Thoracic aorta (tissue), 2 donors: ENCODE data around the gene DLGAP1. TPM values are rescaled to one million over a fixed set of nuclear protein-coding genes. Genes with fewer than 3 reads are reported as not detected.

Experiments
- ATAC-seq: fragments of 150-250 bp; one replicate; pipeline ENCODE4 v1.8.0; 2017; ENCODE audit warnings: low read depth; ENCODE audit not compliant: insufficient number of reproducible peaks, low FRiP score
- DNase-seq: peaks from one replicate; pipeline ENCODE4 v3.0.0-alpha.2; 2020; ENCODE audit warnings: low spot score
- H3K27ac ChIP-seq, 2 donors: fragments of 200-600 bp; sonication (generic); 1 replicate in 1 of 2; 2 replicates in 1 of 2; pipeline ENCODE4 v1.5.1; 2016; ENCODE audit warnings: mild to moderate bottlenecking in 2 of 2, moderate library complexity in 2 of 2
- H3K27me3 ChIP-seq: fragments of 200-600 bp; sonication (generic); replicated peaks from 2 replicates; pipeline ENCODE4 v1.6.0; 2016; ENCODE audit warnings: mild to moderate bottlenecking; ENCODE audit not compliant: insufficient read depth
- H3K36me3 ChIP-seq: fragments of 200-600 bp; sonication (generic); one replicate; pipeline ENCODE4 v1.5.1; 2016
- H3K4me1 ChIP-seq, 2 donors: fragments of 200-600 bp; sonication (generic); 1 replicate in 1 of 2; 2 replicates in 1 of 2; pipeline versions ENCODE4 v1.5.1 to v1.6.0; 2016; ENCODE audit warnings: low read depth in 2 of 2, mild to moderate bottlenecking in 1 of 2; ENCODE audit not compliant: control insufficient read depth in 1 of 2
- H3K4me3 ChIP-seq: fragments of 200-600 bp; sonication (generic); 2 replicates; pipeline ENCODE4 v1.5.1; 2016; ENCODE audit warnings: mild to moderate bottlenecking
- H3K9me3 ChIP-seq: fragments of 200-600 bp; sonication (generic); 2 replicates; pipeline ENCODE4 v1.5.1; 2016
- total RNA-seq, 2 donors: library from RNA; depleted of rRNA; stranded (reverse); fragments of >200 nt; gene quantifications; one replicate each; pipeline versions ENCODE4 v1.1.0 to v1.2.3, GENCODE V29; 2016
- TF ChIP-seq, protein P1 (sequence below): fragments of 200-600 bp; sonication (generic); IDR thresholded peaks from one replicate; pipeline ENCODE4 v1.5.1; 2019; ENCODE audit warnings: antibody characterized with exemption

DLGAP1 gene
- total RNA-seq, 2 donors from 2014 or later: 7.3 to 19.0 TPM

DNA sequence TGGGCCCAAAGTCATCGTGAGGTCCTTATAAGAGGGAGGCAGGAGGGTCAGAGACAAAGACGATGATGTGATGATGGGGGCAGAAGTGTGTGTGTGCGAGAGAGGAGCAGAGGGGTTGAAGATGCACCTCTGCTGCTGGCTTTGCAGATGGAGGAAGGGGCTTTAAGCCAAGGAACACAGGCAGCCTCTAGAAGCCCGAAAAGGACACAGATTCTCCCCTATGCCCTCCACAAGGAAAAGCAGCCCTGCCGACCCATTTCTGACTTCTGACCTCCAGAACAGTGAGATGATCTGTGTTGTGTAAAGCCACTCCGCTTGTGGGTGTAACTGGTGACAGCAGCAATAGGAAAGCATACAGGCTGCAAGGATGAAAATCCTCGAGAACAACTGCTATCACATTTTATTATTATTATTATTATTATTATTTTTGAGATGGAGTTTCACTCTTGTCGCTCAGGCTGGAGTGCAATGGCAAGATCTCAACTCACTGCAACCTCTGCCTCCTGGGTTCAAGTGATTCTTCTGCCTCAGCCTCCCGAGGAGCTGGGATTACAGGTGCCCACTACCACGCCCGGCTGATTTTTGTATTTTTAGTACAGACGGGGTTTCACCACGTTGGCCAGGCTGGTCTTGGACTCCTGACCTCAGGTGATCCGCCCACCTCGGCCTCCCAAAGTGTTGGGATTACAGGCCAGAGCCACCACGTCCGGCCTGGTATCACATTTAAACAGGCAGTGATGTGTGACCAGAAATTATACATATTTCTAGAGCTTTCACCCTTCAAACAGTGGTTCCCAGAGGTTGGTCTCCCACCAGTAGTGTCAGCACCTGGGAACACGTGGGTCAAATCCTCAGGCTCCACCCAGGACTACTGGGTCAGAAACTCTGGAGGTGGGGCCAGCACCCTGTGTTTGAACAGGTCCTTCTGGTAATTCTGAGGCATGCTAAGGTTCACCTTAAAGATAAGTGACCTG lies 834.7 kb downstream of the DLGAP1 start:
- Histone ChIP-seq H3K9me3 (no peaks in the 10 kb centered on the region), H3K4me1 (peaks cover 24 to 38% of the 10 kb centered on the region in 2 donors), H3K36me3 (no peaks in the 10 kb centered on the region), H3K27me3 (no peaks in the 10 kb centered on the region), H3K27ac (no peak overlapping the region), H3K4me3 (no peak overlapping the region)
- ATAC-seq: no peak
- no peak for DNase-seq
- TF ChIP-seq, protein P1, sequence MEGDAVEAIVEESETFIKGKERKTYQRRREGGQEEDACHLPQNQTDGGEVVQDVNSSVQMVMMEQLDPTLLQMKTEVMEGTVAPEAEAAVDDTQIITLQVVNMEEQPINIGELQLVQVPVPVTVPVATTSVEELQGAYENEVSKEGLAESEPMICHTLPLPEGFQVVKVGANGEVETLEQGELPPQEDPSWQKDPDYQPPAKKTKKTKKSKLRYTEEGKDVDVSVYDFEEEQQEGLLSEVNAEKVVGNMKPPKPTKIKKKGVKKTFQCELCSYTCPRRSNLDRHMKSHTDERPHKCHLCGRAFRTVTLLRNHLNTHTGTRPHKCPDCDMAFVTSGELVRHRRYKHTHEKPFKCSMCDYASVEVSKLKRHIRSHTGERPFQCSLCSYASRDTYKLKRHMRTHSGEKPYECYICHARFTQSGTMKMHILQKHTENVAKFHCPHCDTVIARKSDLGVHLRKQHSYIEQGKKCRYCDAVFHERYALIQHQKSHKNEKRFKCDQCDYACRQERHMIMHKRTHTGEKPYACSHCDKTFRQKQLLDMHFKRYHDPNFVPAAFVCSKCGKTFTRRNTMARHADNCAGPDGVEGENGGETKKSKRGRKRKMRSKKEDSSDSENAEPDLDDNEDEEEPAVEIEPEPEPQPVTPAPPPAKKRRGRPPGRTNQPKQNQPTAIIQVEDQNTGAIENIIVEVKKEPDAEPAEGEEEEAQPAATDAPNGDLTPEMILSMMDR: no peak

DNA sequence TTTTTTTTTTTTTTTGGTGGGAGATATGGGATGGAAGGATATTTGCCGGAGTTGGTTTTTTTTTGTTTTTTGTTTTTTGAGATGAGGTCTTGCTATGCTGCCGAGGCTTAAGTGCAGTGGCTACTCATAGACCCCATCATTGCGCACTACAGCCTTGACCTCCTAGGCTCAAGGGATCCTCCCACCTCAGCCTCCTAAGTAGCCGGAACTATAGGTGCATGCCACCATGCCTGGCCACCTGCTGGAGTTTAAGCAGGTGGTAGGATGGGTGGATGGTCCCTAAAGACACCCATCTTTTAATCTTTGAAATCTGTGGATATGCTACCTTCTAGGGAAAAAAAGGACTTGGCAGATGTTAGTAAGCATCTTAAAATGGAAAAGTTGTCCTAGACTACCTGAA lies 835.4 kb downstream of the DLGAP1 start:
- Histone ChIP-seq H3K9me3 (no peaks in the 10 kb centered on the region), H3K27me3 (no peaks in the 10 kb centered on the region), H3K4me3 (no peak overlapping the region), H3K36me3 (no peaks in the 10 kb centered on the region), H3K4me1 (peaks cover 18 to 32% of the 10 kb centered on the region in 2 donors), H3K27ac (no peak overlapping the region)
- TF ChIP-seq, protein P1: no peak
- DNase-seq (no peak), ATAC-seq (no peak)

DNA sequence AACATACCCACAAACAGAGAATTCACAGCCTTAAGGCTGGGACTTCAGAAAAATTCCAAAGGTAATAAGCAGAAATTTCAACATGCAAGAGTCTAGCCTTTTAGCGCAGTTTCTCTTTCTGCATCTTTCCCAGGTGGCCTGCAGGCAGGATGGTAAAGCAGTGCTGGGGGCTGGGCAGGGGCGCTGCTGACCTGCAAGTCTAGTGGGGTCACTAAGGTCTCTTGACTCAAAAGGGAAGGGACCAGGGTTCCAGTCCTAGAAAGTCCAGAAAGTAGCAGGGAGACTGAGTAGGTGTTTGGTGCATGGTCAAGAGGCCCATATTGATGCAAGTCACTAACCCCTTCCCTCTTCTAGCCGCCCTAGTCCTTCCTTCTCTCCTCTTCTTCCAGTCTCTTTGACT lies 835.9 kb downstream of the DLGAP1 start:
- DNase-seq (no peak), ATAC-seq (no peak)
- no peaks in the 10 kb centered on the region for H3K9me3 ChIP-seq
- TF ChIP-seq, protein P1: no peak
- H3K4me1 ChIP-seq: peaks cover 14 to 26% of the 10 kb centered on the region in 2 donors
- H3K4me3 ChIP-seq: no peak overlapping the region
- no peak overlapping the region for H3K27ac ChIP-seq
- H3K27me3 ChIP-seq: no peaks in the 10 kb centered on the region
- H3K36me3 ChIP-seq: no peaks in the 10 kb centered on the region

DNA sequence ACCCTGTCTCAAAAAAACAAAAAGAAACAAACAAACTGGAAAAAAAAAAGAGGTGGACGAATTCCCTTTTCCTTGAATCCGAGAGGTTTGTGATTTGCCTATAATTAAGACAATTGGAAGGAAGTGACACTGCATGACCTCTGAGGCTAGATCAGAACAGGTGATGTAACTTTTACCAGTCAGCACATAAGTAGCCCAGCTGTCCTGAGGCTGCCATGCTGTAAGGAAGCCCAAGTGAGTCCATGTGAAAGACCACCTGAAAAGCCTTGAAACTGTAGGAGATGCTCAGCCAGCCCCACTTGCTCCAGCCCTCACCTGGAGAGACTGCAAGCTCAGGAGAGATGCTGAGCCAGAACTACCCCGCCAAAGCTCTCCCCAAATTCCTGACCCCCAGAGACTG lies 838.4 kb downstream of the DLGAP1 start:
- Histone ChIP-seq H3K36me3 (no peaks in the 10 kb centered on the region), H3K27me3 (no peaks in the 10 kb centered on the region), H3K4me1 (peaks cover 0 to 2% of the 10 kb centered on the region in 2 donors), H3K4me3 (no peak overlapping the region), H3K9me3 (no peaks in the 10 kb centered on the region), H3K27ac (no peak overlapping the region)
- TF ChIP-seq, protein P1: no peak
- DNase-seq: no peak
- no peak for ATAC-seq

DNA sequence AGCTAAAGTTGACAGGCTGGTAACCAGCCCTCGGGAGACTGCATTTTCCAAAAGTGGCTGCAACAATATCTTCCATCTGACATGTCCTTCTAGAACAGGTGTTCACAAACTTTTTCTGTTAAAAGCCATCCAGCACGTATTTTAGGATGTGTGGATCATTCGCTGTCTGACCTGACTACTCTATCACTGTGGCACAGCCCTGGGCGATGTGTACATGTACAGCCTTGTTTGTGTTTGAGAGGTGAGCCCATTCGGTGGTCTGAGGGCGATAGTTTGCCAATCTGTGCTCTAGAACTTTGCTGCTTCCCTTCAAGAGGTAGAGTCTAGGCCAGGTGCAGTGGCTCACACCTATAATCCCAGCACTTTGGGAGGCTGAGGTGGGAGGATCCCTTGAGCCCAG lies 839.0 kb downstream of the DLGAP1 start:
- ATAC-seq: no peak
- H3K36me3 ChIP-seq: no peaks in the 10 kb centered on the region
- no peaks in the 10 kb centered on the region for H3K27me3 ChIP-seq
- no peak overlapping the region for H3K4me3 ChIP-seq
- TF ChIP-seq, protein P1: no peak
- H3K27ac ChIP-seq: no peak overlapping the region
- H3K9me3 ChIP-seq: no peaks in the 10 kb centered on the region
- DNase-seq: no peak
- no peaks in the 10 kb centered on the region for H3K4me1 ChIP-seq
